HepG2 (cell line): Measurements from ENCODE around the gene PTCD3. TPM values are rescaled to one million over a fixed set of nuclear protein-coding genes. Genes with fewer than 3 reads are reported as not detected.

Experiments used
- ATF2 ChIP-seq: sonication (generic); formaldehyde crosslinking; IDR thresholded peaks from 2 replicates; pipeline ENCODE4 v1.4.0; 2020; ENCODE audit warnings: missing genetic modification reagents
- GLI4 ChIP-seq: sonication (generic); formaldehyde crosslinking; IDR thresholded peaks from 2 replicates; pipeline ENCODE4 v1.5.1; 2020; ENCODE audit warnings: missing genetic modification reagents, mild to moderate bottlenecking, moderate library complexity, borderline replicate concordance
- HBP1 ChIP-seq: IDR thresholded peaks from 2 replicates; pipeline ENCODE4 v1.6.1; 2016; ENCODE audit warnings: low read depth, control low read depth
- NFAT5 ChIP-seq: sonication (generic); formaldehyde crosslinking; IDR thresholded peaks from 2 replicates; pipeline ENCODE4 v1.4.0; 2020; ENCODE audit warnings: missing genetic modification reagents
- RFX1 ChIP-seq: fragments of 450-650 bp; IDR thresholded peaks from 2 replicates; pipeline ENCODE4 v1.6.1; 2017
- SMAD1 ChIP-seq: sonication (generic); formaldehyde crosslinking; IDR thresholded peaks from 2 replicates; pipeline ENCODE4 v1.4.0; 2020; ENCODE audit warnings: missing genetic modification reagents, low read depth, mild to moderate bottlenecking, borderline replicate concordance
- ZNF772 ChIP-seq: sonication (generic); formaldehyde crosslinking; IDR thresholded peaks from 2 replicates; pipeline ENCODE4 v1.5.0; 2020; ENCODE audit warnings: mild to moderate bottlenecking, missing genetic modification reagents
- ZNF883 ChIP-seq: sonication (generic); formaldehyde crosslinking; IDR thresholded peaks from 2 replicates; pipeline ENCODE4 v1.5.1; 2020; ENCODE audit warnings: mild to moderate bottlenecking, missing genetic modification reagents; ENCODE audit errors: not compliant biosample characterization
- polyA plus RNA-seq, 8 experiments: library from polyadenylated mRNA; depleted of rRNA in 3 of 8; stranded (reverse) in 7 of 8; unstranded in 1 of 8; fragments of >200 nt; fragmentation: Illumina TruSeq in 4 of 8; extraction: Trizol in 4 of 8; gene quantifications; 2 replicates each; pipeline versions ENCODE4 v1.2.1 to v1.2.3, GENCODE V29; 2011 to 2016; ENCODE audit warnings: low read depth in 4 of 8, missing spikeins in 1 of 8, mixed read lengths in 1 of 8; ENCODE audit not compliant: insufficient read depth in 1 of 8
- total RNA-seq, 5 experiments: library from RNA; depleted of rRNA; stranded (reverse); fragments of >200 nt; fragmentation: Illumina TruSeq; extraction: Trizol; gene quantifications; 2 replicates each; pipeline ENCODE4 v1.2.3, GENCODE V29; 2016; ENCODE audit warnings: low read depth in 1 of 5

Gene PTCD3
- total and polyA plus RNA-seq, 2 of the 13 experiments (the other 11 are each of a cell fraction or from before 2014, with no cell fraction given), result 124 to 309 TPM

GRCh38 chr2:86069091-86069685 is 36.8 kb upstream of the PTCD3 start (continued):
- TF ChIP-seq NFAT5 (CRISPR knock-in tag) (no peak), ZNF772 (CRISPR knock-in tag) (no peak), RFX1 (no peak), GLI4 (CRISPR knock-in tag) (no peak), ATF2 (CRISPR knock-in tag) (no peak), ZNF883 (CRISPR knock-in tag) (no peak), HBP1 (CRISPR knock-in tag) (no peak), SMAD1 (CRISPR knock-in tag) (no peak)
